CD4-positive, CD25-positive, alpha-beta regulatory T cell (primary cell): Measurements from ENCODE around the gene KCNQ1. TPM values are rescaled to one million over a fixed set of nuclear protein-coding genes. Genes with fewer than 3 reads are reported as not detected.

Experiments used
- ATAC-seq, 2 donors: fragments of 150-1000 bp; cut with Tn5 transposase; one replicate each; pipeline ENCODE4 v1.10.0; 2021; ENCODE audit warnings: low read depth in 2 of 2, moderate number of reproducible peaks in 2 of 2, moderate library complexity in 1 of 2
- DNase-seq, 3 donors: peaks; one replicate each; pipeline versions ENCODE4 v3.0.0 to v3.0.0-alpha.2; 2012 to 2022; ENCODE audit warnings: mixed read lengths in 1 of 3
- H3K27ac ChIP-seq: one replicate; pipeline ENCODE4 v1.7.0; 2013; ENCODE audit warnings: mild to moderate bottlenecking, low read length; ENCODE audit not compliant: insufficient read depth, poor library complexity, severe bottlenecking
- H3K27me3 ChIP-seq: one replicate; pipeline ENCODE4 v1.7.0; 2013; ENCODE audit warnings: low read length; ENCODE audit not compliant: control insufficient read depth, insufficient read depth
- H3K36me3 ChIP-seq: one replicate; pipeline ENCODE4 v1.7.0; 2013; ENCODE audit warnings: mild to moderate bottlenecking, low read length, moderate library complexity; ENCODE audit not compliant: control insufficient read depth, insufficient read depth
- H3K4me1 ChIP-seq: 2 replicates; pipeline ENCODE4 v1.7.0; 2013; ENCODE audit warnings: mild to moderate bottlenecking, low read length; ENCODE audit not compliant: insufficient read depth, control insufficient read depth, poor library complexity, severe bottlenecking
- H3K4me3 ChIP-seq: one replicate; pipeline ENCODE4 v1.7.0; 2013; ENCODE audit warnings: low read depth, mild to moderate bottlenecking, low read length, moderate library complexity
- H3K9me3 ChIP-seq, 2 experiments: 1 replicate in 1 of 2; 2 replicates in 1 of 2; pipeline ENCODE4 v1.7.0; 2013; ENCODE audit warnings: low read length in 2 of 2, mild to moderate bottlenecking in 1 of 2, moderate library complexity in 1 of 2; ENCODE audit not compliant: control insufficient read depth in 2 of 2
- H3K27ac Mint-ChIP-seq, 3 donors: one replicate each; pipeline ENCODE4 v1.8.0; 2020 to 2022; ENCODE audit warnings: mild to moderate bottlenecking in 3 of 3, mixed read lengths in 3 of 3, moderate library complexity in 2 of 3
- H3K27me3 Mint-ChIP-seq: one replicate; pipeline ENCODE4 v1.8.0; 2022; ENCODE audit warnings: mild to moderate bottlenecking, mixed read lengths
- H3K36me3 Mint-ChIP-seq: one replicate; pipeline ENCODE4 v1.8.0; 2020; ENCODE audit warnings: mixed read lengths
- H3K4me1 Mint-ChIP-seq, 4 donors: one replicate each; pipeline ENCODE4 v1.8.0; 2020 to 2022; ENCODE audit warnings: mixed read lengths in 4 of 4, mild to moderate bottlenecking in 1 of 4
- H3K4me3 Mint-ChIP-seq, 4 donors: one replicate each; pipeline ENCODE4 v1.8.0; 2020 to 2022; ENCODE audit warnings: mild to moderate bottlenecking in 4 of 4, mixed read lengths in 4 of 4, moderate library complexity in 3 of 4
- H3K9me3 Mint-ChIP-seq, 7 donors: one replicate each; pipeline ENCODE4 v1.8.0; 2020 to 2022; ENCODE audit warnings: mixed read lengths in 7 of 7, mild to moderate bottlenecking in 3 of 7, moderate library complexity in 2 of 7
- polyA plus RNA-seq, 4 donors: library from polyadenylated mRNA; unstranded; fragments of 300-500 nt; fragmentation: Illumina TruSeq; gene quantifications; one replicate each; pipeline ENCODE4 v1.2.3, GENCODE V29; 2021
- total RNA-seq: library from RNA; stranded (reverse); gene quantifications from one replicate; pipeline ENCODE4 v1.2.3, GENCODE V29; 2022

Gene KCNQ1
- total and polyA plus RNA-seq, 5 donors from 2014 or later, result 5.5 to 13.4 (median 6.8) TPM

DNA sequence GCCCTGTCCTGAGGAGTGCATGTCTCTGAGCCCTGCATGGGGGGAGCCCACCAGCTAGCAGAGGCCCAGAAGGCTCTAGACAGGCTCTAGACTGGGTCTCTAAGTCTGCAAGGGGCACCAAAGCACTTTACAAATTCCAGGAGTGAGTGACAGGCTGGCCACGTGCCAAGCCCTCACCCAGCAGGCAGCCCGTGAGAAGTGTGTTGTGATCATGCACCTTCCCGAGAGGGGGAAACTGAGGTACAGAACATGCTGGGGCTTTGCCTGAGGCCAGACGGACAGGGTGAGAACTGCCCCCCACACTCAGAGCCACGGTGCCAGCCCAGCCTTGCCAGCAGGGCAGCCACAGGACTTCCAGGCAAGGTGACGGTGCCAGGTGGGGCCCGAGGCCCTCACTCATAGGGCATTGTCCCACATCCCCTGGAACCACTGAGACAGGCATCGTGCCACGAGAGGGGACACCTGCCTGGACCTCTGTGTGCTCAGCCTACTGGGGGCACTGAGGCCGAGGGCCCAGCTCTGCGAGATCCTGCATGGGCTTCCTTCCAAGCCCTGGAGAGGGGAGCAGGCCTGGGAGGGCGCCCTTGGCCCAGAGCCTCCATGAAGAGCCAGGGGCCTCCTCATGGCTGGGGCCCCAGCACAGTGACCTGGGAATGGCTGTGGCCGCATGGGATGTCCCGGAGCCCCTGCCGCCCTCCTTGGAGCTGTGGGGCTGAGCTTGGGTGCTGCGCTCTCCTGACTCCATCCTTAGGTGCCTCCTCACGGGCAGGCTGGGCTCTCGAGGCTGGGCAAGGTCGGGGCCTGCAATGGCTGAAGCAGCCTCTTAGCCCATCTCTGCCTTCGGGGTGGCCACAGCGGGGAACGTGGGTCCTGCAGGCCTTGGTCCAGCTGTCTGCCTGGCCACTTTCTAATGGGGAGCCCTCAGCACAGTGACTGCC lies 133.5 kb downstream of the KCNQ1 start:
- Histone ChIP-seq H3K4me3 (no peak overlapping the region), H3K27me3 (no peaks in the 10 kb centered on the region), H3K4me1 (no peaks in the 10 kb centered on the region), H3K9me3 (no peaks in the 10 kb centered on the region), H3K36me3 (no peaks in the 10 kb centered on the region), H3K27ac (no peak overlapping the region)
- ATAC-seq, result no peak
- Mint-ChIP-seq H3K9me3 (no peaks in the 10 kb centered on the region), H3K36me3 (no peaks in the 10 kb centered on the region), H3K4me1 (no peaks in the 10 kb centered on the region), H3K4me3 (no peak overlapping the region), H3K27me3 (no peaks in the 10 kb centered on the region), H3K27ac (no peak overlapping the region)
- DNase-seq, result no peak

GRCh38 chr11:2578929-2579270 lies 134.1 kb downstream of the KCNQ1 start:
- H3K27ac ChIP-seq, result no peak overlapping the region
- H3K9me3 ChIP-seq, result no peaks in the 10 kb centered on the region
- no peak overlapping the region for H3K27ac Mint-ChIP-seq
- H3K4me1 ChIP-seq, result no peaks in the 10 kb centered on the region
- H3K4me3 Mint-ChIP-seq, result no peak overlapping the region
- no peaks in the 10 kb centered on the region for H3K36me3 ChIP-seq
- H3K27me3 ChIP-seq, result no peaks in the 10 kb centered on the region
- no peaks in the 10 kb centered on the region for H3K27me3 Mint-ChIP-seq
- no peak for DNase-seq
- H3K4me3 ChIP-seq, result no peak overlapping the region
- H3K4me1 Mint-ChIP-seq, result no peaks in the 10 kb centered on the region
- no peak for ATAC-seq
- H3K9me3 Mint-ChIP-seq, result no peaks in the 10 kb centered on the region
- no peaks in the 10 kb centered on the region for H3K36me3 Mint-ChIP-seq

DNA sequence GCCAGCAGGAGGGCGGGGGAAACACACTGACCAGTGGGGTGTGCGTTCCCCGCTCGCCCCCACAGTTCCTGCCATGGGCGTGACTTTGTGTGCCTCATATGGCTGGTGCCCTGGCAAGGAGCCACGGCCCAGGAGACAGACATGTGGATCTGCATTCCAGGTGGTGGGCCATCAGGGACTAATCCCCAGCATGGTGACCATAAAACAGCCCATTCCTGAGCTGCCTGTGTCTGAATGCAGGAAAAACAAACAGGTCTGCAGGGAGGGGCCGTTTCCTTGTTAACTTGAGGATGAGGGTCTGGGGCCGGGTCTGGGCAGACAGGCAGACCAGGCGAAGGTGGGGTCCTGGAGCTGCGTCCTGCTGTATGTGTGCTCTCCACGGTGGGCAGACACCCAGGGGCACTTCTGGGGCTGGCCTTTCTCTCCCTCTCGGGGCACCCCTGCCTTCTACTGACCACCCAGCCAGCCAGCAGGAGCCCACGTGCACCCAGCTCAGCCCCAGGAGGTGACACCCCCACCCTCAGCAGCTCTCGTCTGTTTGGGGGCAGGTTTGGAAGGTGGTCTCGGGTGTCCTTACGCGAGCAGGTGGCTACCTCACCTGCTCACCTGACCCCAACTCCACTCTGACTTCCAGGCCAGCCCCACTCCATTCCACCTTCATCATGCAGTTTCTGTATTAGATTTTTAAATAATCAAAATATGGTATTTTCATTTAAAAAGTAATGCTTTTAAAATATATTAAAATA lies 134.7 kb downstream of the KCNQ1 start:
- H3K9me3 Mint-ChIP-seq, result no peaks in the 10 kb centered on the region
- H3K9me3 ChIP-seq, result no peaks in the 10 kb centered on the region
- no peak overlapping the region for H3K27ac ChIP-seq
- no peaks in the 10 kb centered on the region for H3K27me3 ChIP-seq
- no peaks in the 10 kb centered on the region for H3K27me3 Mint-ChIP-seq
- no peaks in the 10 kb centered on the region for H3K4me1 Mint-ChIP-seq
- no peaks in the 10 kb centered on the region for H3K36me3 ChIP-seq
- ATAC-seq, result no peak
- no peak overlapping the region for H3K4me3 Mint-ChIP-seq
- H3K27ac Mint-ChIP-seq, result peak overlapping the region in 1 of 3 donors; percentile 88
- no peaks in the 10 kb centered on the region for H3K4me1 ChIP-seq
- no peak overlapping the region for H3K4me3 ChIP-seq
- no peaks in the 10 kb centered on the region for H3K36me3 Mint-ChIP-seq
- no peak for DNase-seq

- no peaks in the 10 kb centered on the region for H3K36me3 Mint-ChIP-seq
- no peaks in the 10 kb centered on the region for H3K9me3 Mint-ChIP-seq
Measured at GRCh38 chr11:2580061-2580421, 135.2 kb downstream of the KCNQ1 start.

DNA sequence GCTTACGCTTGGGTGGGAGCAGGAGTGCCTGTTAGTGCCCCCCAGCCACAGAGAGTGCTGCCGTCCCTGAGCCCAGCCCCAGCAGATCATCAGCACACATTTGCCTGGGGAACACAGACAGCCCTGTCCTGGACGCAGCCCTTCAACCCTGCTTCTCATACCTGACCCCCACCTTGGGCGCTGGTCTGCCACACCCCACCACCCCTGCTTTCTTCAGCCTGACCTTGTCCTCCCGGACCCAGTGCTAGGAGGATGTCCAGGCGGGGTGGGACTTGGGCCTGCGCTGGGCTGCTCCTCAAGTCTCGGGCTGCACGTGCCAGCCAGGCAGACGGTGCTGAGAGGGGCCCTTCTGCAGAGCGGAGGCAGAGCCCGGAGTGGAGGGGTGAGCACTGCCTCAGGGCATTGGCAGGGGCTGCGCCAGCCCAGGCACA lies 135.8 kb downstream of the KCNQ1 start:
- Histone ChIP-seq H3K36me3 (no peaks in the 10 kb centered on the region), H3K27ac (no peak overlapping the region), H3K27me3 (no peaks in the 10 kb centered on the region), H3K4me1 (no peaks in the 10 kb centered on the region), H3K9me3 (no peaks in the 10 kb centered on the region), H3K4me3 (no peak overlapping the region)
- Mint-ChIP-seq H3K27me3 (no peaks in the 10 kb centered on the region), H3K4me1 (no peaks in the 10 kb centered on the region), H3K36me3 (no peaks in the 10 kb centered on the region), H3K27ac (no peak overlapping the region), H3K9me3 (no peaks in the 10 kb centered on the region), H3K4me3 (no peak overlapping the region)
- ATAC-seq (no peak), DNase-seq (no peak)

More at GRCh38 chr11:2580061-2580421, 135.2 kb downstream of the KCNQ1 start:
- no peak for ATAC-seq
- no peaks in the 10 kb centered on the region for H3K36me3 ChIP-seq
- no peak for DNase-seq
- no peak overlapping the region for H3K27ac ChIP-seq
- H3K27me3 ChIP-seq, result no peaks in the 10 kb centered on the region
- no peak overlapping the region for H3K4me3 ChIP-seq
- Mint-ChIP-seq H3K27me3 (no peaks in the 10 kb centered on the region), H3K4me1 (no peaks in the 10 kb centered on the region), H3K4me3 (no peak overlapping the region), H3K27ac (no peak overlapping the region)
- no peaks in the 10 kb centered on the region for H3K4me1 ChIP-seq
- no peaks in the 10 kb centered on the region for H3K9me3 ChIP-seq

GRCh38 chr11:2581151-2581930 lies 136.5 kb downstream of the KCNQ1 start:
- H3K36me3 ChIP-seq, result no peaks in the 10 kb centered on the region
- Mint-ChIP-seq H3K4me3 (no peak overlapping the region), H3K4me1 (no peaks in the 10 kb centered on the region), H3K36me3 (no peaks in the 10 kb centered on the region), H3K27ac (no peak overlapping the region), H3K27me3 (no peaks in the 10 kb centered on the region), H3K9me3 (no peaks in the 10 kb centered on the region)
- H3K27me3 ChIP-seq, result no peaks in the 10 kb centered on the region
- no peak for ATAC-seq
- H3K4me1 ChIP-seq, result no peaks in the 10 kb centered on the region
- no peak for DNase-seq
- no peak overlapping the region for H3K27ac ChIP-seq
- H3K9me3 ChIP-seq, result no peaks in the 10 kb centered on the region
- H3K4me3 ChIP-seq, result no peak overlapping the region

GRCh38 chr11:2581931-2582350 lies 137.1 kb downstream of the KCNQ1 start:
- H3K9me3 Mint-ChIP-seq, result no peaks in the 10 kb centered on the region
- ATAC-seq (no peak), DNase-seq (no peak)
- Histone ChIP-seq H3K4me3 (no peak overlapping the region), H3K4me1 (no peaks in the 10 kb centered on the region), H3K27ac (no peak overlapping the region), H3K27me3 (no peaks in the 10 kb centered on the region), H3K9me3 (no peaks in the 10 kb centered on the region), H3K36me3 (no peaks in the 10 kb centered on the region)
- H3K36me3 Mint-ChIP-seq, result no peaks in the 10 kb centered on the region
- H3K4me3 Mint-ChIP-seq, result no peak overlapping the region
- H3K27ac Mint-ChIP-seq, result no peak overlapping the region
- H3K4me1 Mint-ChIP-seq, result no peaks in the 10 kb centered on the region
- no peaks in the 10 kb centered on the region for H3K27me3 Mint-ChIP-seq
